ENCODE results near the gene IL23R. TPM values are rescaled to one million over a fixed set of nuclear protein-coding genes. Genes with fewer than 3 reads are reported as not detected.

IL23R gene
- total RNA-seq, 1 experiment from 2014 or later, result not detected

DNA sequence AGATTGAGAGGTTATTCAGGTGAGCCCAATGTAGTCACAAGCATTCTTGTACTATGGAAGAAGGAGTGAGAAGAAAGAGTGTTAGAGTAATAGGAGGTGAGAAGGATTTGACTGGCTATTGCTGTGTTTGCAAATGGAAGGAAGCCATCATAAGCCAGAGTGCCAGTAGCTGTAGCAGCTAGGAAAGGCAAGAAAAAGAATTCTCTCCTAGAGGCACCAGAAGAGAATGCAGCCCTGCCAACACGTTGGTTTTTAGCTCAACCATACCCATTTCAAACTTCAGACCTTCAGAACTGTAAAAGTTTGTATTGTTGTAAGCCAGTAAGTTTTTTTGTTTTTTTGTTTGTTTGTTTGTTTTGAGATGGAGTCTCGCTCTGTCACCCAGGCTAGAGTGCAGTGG is 132.5 kb downstream of the IL23R start:
- intact Hi-C loops (cut with micrococcal nuclease), result no loop called here
- peak in 1 of 3 experiments; percentile 20; a peak in 2 of 6 replicates for TF ChIP-seq CTCF (IDR thresholded peaks at IDR 0.05 in 2 of 3, conservative IDR thresholded peaks at IDR 0.05 in 1 of 3; ENCODE audit: borderline replicate concordance in 1 of 3, insufficient read depth in 1 of 3, low read depth in 2 of 3, low read length in 2 of 3)
- TF ChIP-seq, protein P1, sequence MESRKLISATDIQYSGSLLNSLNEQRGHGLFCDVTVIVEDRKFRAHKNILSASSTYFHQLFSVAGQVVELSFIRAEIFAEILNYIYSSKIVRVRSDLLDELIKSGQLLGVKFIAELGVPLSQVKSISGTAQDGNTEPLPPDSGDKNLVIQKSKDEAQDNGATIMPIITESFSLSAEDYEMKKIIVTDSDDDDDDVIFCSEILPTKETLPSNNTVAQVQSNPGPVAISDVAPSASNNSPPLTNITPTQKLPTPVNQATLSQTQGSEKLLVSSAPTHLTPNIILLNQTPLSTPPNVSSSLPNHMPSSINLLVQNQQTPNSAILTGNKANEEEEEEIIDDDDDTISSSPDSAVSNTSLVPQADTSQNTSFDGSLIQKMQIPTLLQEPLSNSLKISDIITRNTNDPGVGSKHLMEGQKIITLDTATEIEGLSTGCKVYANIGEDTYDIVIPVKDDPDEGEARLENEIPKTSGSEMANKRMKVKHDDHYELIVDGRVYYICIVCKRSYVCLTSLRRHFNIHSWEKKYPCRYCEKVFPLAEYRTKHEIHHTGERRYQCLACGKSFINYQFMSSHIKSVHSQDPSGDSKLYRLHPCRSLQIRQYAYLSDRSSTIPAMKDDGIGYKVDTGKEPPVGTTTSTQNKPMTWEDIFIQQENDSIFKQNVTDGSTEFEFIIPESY (IDR thresholded peaks at IDR 0.05; ENCODE audit: extremely low read depth, insufficient replicate concordance, low read length), result no peak
- Histone ChIP-seq H2AFZ (ENCODE audit: low read depth, low read length, poor library complexity, severe bottlenecking) (no peak overlapping the region), H3K4me2 (ENCODE audit: low read length) (no peak overlapping the region), H3K79me2 (ENCODE audit: insufficient read depth, low read length) (no peaks in the 10 kb centered on the region), H3K27ac (ENCODE audit: low read depth, low read length) (no peak overlapping the region), H3K9me2 (ENCODE audit: insufficient read depth) (no peaks in the 10 kb centered on the region), H3K36me3 (ENCODE audit: control insufficient read depth in 1 of 2, insufficient read depth in 2 of 2, low read length in 2 of 2) (no peaks in the 10 kb centered on the region), H4K20me1 (ENCODE audit: insufficient read depth) (no peaks in the 10 kb centered on the region), H3K27me3 (ENCODE audit: insufficient read depth, low read length) (no peaks in the 10 kb centered on the region), H3K9ac (ENCODE audit: low read length) (no peak overlapping the region), H3K4me3 (replicated peaks in 1 of 2; ENCODE audit: low read depth in 1 of 2, low read length in 2 of 2) (no peak overlapping the region), H3K4me1 (ENCODE audit: control insufficient read depth in 1 of 2, insufficient read depth in 2 of 2, low read length in 2 of 2) (no peaks in the 10 kb centered on the region), H3K9me3 (ENCODE audit: control insufficient read depth in 1 of 2, insufficient read depth in 1 of 2, low read depth in 1 of 2, low read length in 2 of 2) (no peaks in the 10 kb centered on the region)
- peak; percentile 59 for ATAC-seq
- DNase-seq (ENCODE audit: low read depth, low spot score), result no peak
- ChIA-PET RAD21 (ENCODE audit: low non-redundant PET in 1 of 2, low total read pairs in 2 of 2, uncharacterized antibody in 2 of 2, unreplicated experiment in 2 of 2) (interaction anchor here in 1 of 2 experiments (0.5 kb wide), 1 partner anchor 125 kb away, joined by 3 read pairs; no protein-coding TSS in a partner anchor), POLR2A (no interaction called here), CTCF (no interaction called here)
- no TSS peak for BruUV-seq (replicated peaks)

GRCh38 chr1:67299296-67299695 is 133.0 kb downstream of the IL23R start:
- H3K27ac ChIP-seq (ENCODE audit: low read depth, low read length), result no peak overlapping the region
- DNase-seq (ENCODE audit: low read depth, low spot score) (no peak), ATAC-seq (no peak)
- CTCF ChIA-PET, result no interaction called here
- H4K20me1 ChIP-seq (ENCODE audit: insufficient read depth), result no peaks in the 10 kb centered on the region
- intact Hi-C loops (cut with micrococcal nuclease), result no loop called here
- H3K4me2 ChIP-seq (ENCODE audit: low read length), result no peak overlapping the region
- no peaks in the 10 kb centered on the region for H3K27me3 ChIP-seq (ENCODE audit: insufficient read depth, low read length)
- H2AFZ ChIP-seq (ENCODE audit: low read depth, low read length, poor library complexity, severe bottlenecking), result no peak overlapping the region
- no peaks in the 10 kb centered on the region for H3K9me3 ChIP-seq (ENCODE audit: control insufficient read depth in 1 of 2, insufficient read depth in 1 of 2, low read depth in 1 of 2, low read length in 2 of 2)
- no peaks in the 10 kb centered on the region for H3K36me3 ChIP-seq (ENCODE audit: control insufficient read depth in 1 of 2, insufficient read depth in 2 of 2, low read length in 2 of 2)
- H3K9me2 ChIP-seq (ENCODE audit: insufficient read depth), result no peaks in the 10 kb centered on the region
- POLR2A ChIA-PET, result no interaction called here
- BruUV-seq (replicated peaks), result no TSS peak
- RAD21 ChIA-PET (ENCODE audit: low non-redundant PET in 1 of 2, low total read pairs in 2 of 2, uncharacterized antibody in 2 of 2, unreplicated experiment in 2 of 2), result interaction anchor here in 1 of 2 experiments (0.5 kb wide), 1 partner anchor 124 kb away, joined by 3 read pairs; no protein-coding TSS in a partner anchor
- no peak overlapping the region for H3K4me3 ChIP-seq (replicated peaks in 1 of 2; ENCODE audit: low read depth in 1 of 2, low read length in 2 of 2)
- H3K9ac ChIP-seq (ENCODE audit: low read length), result no peak overlapping the region
- H3K4me1 ChIP-seq (ENCODE audit: control insufficient read depth in 1 of 2, insufficient read depth in 2 of 2, low read length in 2 of 2), result no peaks in the 10 kb centered on the region
- H3K79me2 ChIP-seq (ENCODE audit: insufficient read depth, low read length), result no peaks in the 10 kb centered on the region
- TF ChIP-seq SIN3A (IDR thresholded peaks at IDR 0.05; ENCODE audit: low read depth), result no peak
- TF ChIP-seq JUND (IDR thresholded peaks at IDR 0.05), result no peak
- TF ChIP-seq TCF7L2 (IDR thresholded peaks at IDR 0.05; ENCODE audit: borderline replicate concordance, extremely low read depth, insufficient read depth, insufficient read length), result no peak
- TF ChIP-seq, protein P2, sequence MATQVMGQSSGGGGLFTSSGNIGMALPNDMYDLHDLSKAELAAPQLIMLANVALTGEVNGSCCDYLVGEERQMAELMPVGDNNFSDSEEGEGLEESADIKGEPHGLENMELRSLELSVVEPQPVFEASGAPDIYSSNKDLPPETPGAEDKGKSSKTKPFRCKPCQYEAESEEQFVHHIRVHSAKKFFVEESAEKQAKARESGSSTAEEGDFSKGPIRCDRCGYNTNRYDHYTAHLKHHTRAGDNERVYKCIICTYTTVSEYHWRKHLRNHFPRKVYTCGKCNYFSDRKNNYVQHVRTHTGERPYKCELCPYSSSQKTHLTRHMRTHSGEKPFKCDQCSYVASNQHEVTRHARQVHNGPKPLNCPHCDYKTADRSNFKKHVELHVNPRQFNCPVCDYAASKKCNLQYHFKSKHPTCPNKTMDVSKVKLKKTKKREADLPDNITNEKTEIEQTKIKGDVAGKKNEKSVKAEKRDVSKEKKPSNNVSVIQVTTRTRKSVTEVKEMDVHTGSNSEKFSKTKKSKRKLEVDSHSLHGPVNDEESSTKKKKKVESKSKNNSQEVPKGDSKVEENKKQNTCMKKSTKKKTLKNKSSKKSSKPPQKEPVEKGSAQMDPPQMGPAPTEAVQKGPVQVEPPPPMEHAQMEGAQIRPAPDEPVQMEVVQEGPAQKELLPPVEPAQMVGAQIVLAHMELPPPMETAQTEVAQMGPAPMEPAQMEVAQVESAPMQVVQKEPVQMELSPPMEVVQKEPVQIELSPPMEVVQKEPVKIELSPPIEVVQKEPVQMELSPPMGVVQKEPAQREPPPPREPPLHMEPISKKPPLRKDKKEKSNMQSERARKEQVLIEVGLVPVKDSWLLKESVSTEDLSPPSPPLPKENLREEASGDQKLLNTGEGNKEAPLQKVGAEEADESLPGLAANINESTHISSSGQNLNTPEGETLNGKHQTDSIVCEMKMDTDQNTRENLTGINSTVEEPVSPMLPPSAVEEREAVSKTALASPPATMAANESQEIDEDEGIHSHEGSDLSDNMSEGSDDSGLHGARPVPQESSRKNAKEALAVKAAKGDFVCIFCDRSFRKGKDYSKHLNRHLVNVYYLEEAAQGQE (IDR thresholded peaks at IDR 0.05; ENCODE audit: low read depth), result no peak
- TF ChIP-seq CEBPB (IDR thresholded peaks at IDR 0.05; ENCODE audit: low read depth), result no peak
- TF ChIP-seq, protein P1 (IDR thresholded peaks at IDR 0.05; ENCODE audit: extremely low read depth, insufficient replicate concordance, low read length), result no peak
- TF ChIP-seq ZNF274 (IDR thresholded peaks at IDR 0.05; ENCODE audit: low read depth, low read length), result no peak
- TF ChIP-seq ZFX (IDR thresholded peaks at IDR 0.05), result no peak

All from HCT116 (cell line).